H9 (cell line): Measurements from ENCODE around the gene CHRM4. TPM values are rescaled to one million over a fixed set of nuclear protein-coding genes. Genes with fewer than 3 reads are reported as not detected.

ENCODE experiments used
- DNase-seq: peaks from one replicate; pipeline ENCODE4 v3.0.0-alpha.2; 2017
- H2AFZ ChIP-seq: one replicate; pipeline ENCODE4 v1.6.1; 2013; ENCODE audit warnings: mild to moderate bottlenecking, low read length, control low read depth, moderate library complexity
- H2AK5ac ChIP-seq: 2 replicates; pipeline ENCODE4 v1.6.1; 2013; ENCODE audit warnings: low read length, control low read depth, mixed read lengths; ENCODE audit not compliant: insufficient read length
- H2BK120ac ChIP-seq: one replicate; pipeline ENCODE4 v1.6.1; 2013; ENCODE audit warnings: low read depth, mild to moderate bottlenecking, low read length, control low read depth, inconsistent platforms; ENCODE audit not compliant: poor library complexity, severe bottlenecking
- H2BK12ac ChIP-seq: 2 replicates; pipeline ENCODE4 v1.6.1; 2013; ENCODE audit warnings: low read length, control low read depth, mixed read lengths, low read depth; ENCODE audit not compliant: insufficient read length
- H2BK15ac ChIP-seq: 2 replicates; pipeline ENCODE4 v1.6.1; 2013; ENCODE audit warnings: low read depth, low read length, control low read depth
- H2BK20ac ChIP-seq: one replicate; pipeline ENCODE4 v1.6.1; 2013; ENCODE audit warnings: low read depth, mild to moderate bottlenecking, low read length, control low read depth, inconsistent platforms; ENCODE audit not compliant: poor library complexity, severe bottlenecking
- H2BK5ac ChIP-seq: 2 replicates; pipeline ENCODE4 v1.6.1; 2013; ENCODE audit warnings: low read length, control low read depth, mixed read lengths; ENCODE audit not compliant: insufficient read length
- H3K14ac ChIP-seq: 2 replicates; pipeline ENCODE4 v1.6.1; 2013; ENCODE audit warnings: low read length, control low read depth; ENCODE audit not compliant: insufficient read depth
- H3K18ac ChIP-seq: 2 replicates; pipeline ENCODE4 v1.6.1; 2013; ENCODE audit warnings: low read depth, mild to moderate bottlenecking, mixed read lengths, low read length, control low read depth; ENCODE audit not compliant: insufficient read length
- H3K23ac ChIP-seq: 2 replicates; pipeline ENCODE4 v1.6.1; 2013; ENCODE audit warnings: low read length, control low read depth, mixed read lengths, low read depth; ENCODE audit not compliant: insufficient read length
- H3K23me2 ChIP-seq: 2 replicates; pipeline ENCODE4 v1.6.1; 2013; ENCODE audit warnings: low read depth, mild to moderate bottlenecking, mixed read lengths, low read length, control low read depth; ENCODE audit not compliant: insufficient read length, poor library complexity, severe bottlenecking
- H3K27ac ChIP-seq: 2 replicates; pipeline ENCODE4 v1.5.1; 2013; ENCODE audit warnings: low read length, control low read depth, mixed read lengths, low read depth; ENCODE audit not compliant: insufficient read length
- H3K27me3 ChIP-seq: 2 replicates; pipeline ENCODE4 v1.6.1; 2013; ENCODE audit warnings: low read length, control low read depth, inconsistent platforms; ENCODE audit not compliant: insufficient read depth
- H3K4ac ChIP-seq: 2 replicates; pipeline ENCODE4 v1.6.1; 2013; ENCODE audit warnings: low read depth, mild to moderate bottlenecking, control low read depth, inconsistent platforms, low read length, moderate library complexity
- H3K4me1 ChIP-seq: 2 replicates; pipeline ENCODE4 v1.6.1; 2013; ENCODE audit warnings: low read length, control low read depth, inconsistent platforms; ENCODE audit not compliant: insufficient read depth
- H3K4me2 ChIP-seq: 2 replicates; pipeline ENCODE4 v1.6.1; 2013; ENCODE audit warnings: low read length, control low read depth, mixed read lengths; ENCODE audit not compliant: insufficient read length, insufficient read depth
- H3K56ac ChIP-seq: 2 replicates; pipeline ENCODE4 v1.6.1; 2013; ENCODE audit warnings: low read depth, mild to moderate bottlenecking, mixed read lengths, low read length, control low read depth; ENCODE audit not compliant: insufficient read length
- H3K79me1 ChIP-seq: 2 replicates; pipeline ENCODE4 v1.6.1; 2013; ENCODE audit warnings: low read depth, mild to moderate bottlenecking, moderate library complexity, low read length, control low read depth, inconsistent platforms; ENCODE audit not compliant: insufficient read depth, poor library complexity, severe bottlenecking
- H3K79me2 ChIP-seq: 2 replicates; pipeline ENCODE4 v1.6.1; 2013; ENCODE audit warnings: low read length, control low read depth, inconsistent platforms; ENCODE audit not compliant: insufficient read depth
- H3K9ac ChIP-seq: 2 replicates; pipeline ENCODE4 v1.6.1; 2013; ENCODE audit warnings: low read length, control low read depth, mixed read lengths; ENCODE audit not compliant: insufficient read length; ENCODE audit errors: extremely low read depth
- H3K9me3 ChIP-seq: one replicate; pipeline ENCODE4 v1.6.1; 2013; ENCODE audit warnings: low read depth, low read length, inconsistent platforms; ENCODE audit not compliant: control insufficient read depth
- H3T11ph ChIP-seq: one replicate; pipeline ENCODE4 v1.6.1; 2013; ENCODE audit warnings: mild to moderate bottlenecking, low read length, control low read depth, inconsistent platforms
- H4K20me1 ChIP-seq: one replicate; pipeline ENCODE4 v1.6.1; 2013; ENCODE audit not compliant: control insufficient read depth, insufficient read length, insufficient read depth
- H4K5ac ChIP-seq: 2 replicates; pipeline ENCODE4 v1.6.1; 2013; ENCODE audit warnings: low read depth, mild to moderate bottlenecking, mixed read lengths, low read length, control low read depth; ENCODE audit not compliant: insufficient read length
- H4K8ac ChIP-seq: replicated peaks from 2 replicates; pipeline ENCODE4 v1.6.1; 2013; ENCODE audit warnings: low read length, control low read depth, mixed read lengths, low read depth; ENCODE audit not compliant: insufficient read length
- H4K91ac ChIP-seq: 2 replicates; pipeline ENCODE4 v1.6.1; 2013; ENCODE audit warnings: low read depth, mild to moderate bottlenecking, moderate library complexity, mixed read lengths, low read length, control low read depth; ENCODE audit not compliant: insufficient read length
- H3K27ac Mint-ChIP-seq, 3 experiments: 2 replicates in 2 of 3; 3 replicates in 1 of 3; pipeline ENCODE4 v1.8.0; 2020 to 2021; ENCODE audit warnings: mixed read lengths in 3 of 3, mild to moderate bottlenecking in 1 of 3, moderate library complexity in 1 of 3
- H3K27me3 Mint-ChIP-seq: 2 replicates; pipeline ENCODE4 v1.8.0; 2021; ENCODE audit warnings: low read depth, mild to moderate bottlenecking, moderate library complexity, mixed read lengths
- H3K36me3 Mint-ChIP-seq, 3 experiments: 2 replicates in 2 of 3; 3 replicates in 1 of 3; pipeline ENCODE4 v1.8.0; 2020 to 2021; ENCODE audit warnings: low read depth in 3 of 3, mixed read lengths in 3 of 3; ENCODE audit not compliant: insufficient read depth in 1 of 3
- H3K4me1 Mint-ChIP-seq, 2 experiments: 2 replicates each; pipeline ENCODE4 v1.8.0; 2020; ENCODE audit warnings: mixed read lengths in 2 of 2
- H3K4me3 Mint-ChIP-seq, 2 experiments: 2 replicates in 1 of 2; 3 replicates in 1 of 2; pipeline ENCODE4 v1.8.0; 2020 to 2021; ENCODE audit warnings: mild to moderate bottlenecking in 2 of 2, mixed read lengths in 2 of 2, moderate library complexity in 1 of 2
- H3K9me3 Mint-ChIP-seq, 2 experiments: 2 replicates in 1 of 2; 3 replicates in 1 of 2; pipeline ENCODE4 v1.8.0; 2020; ENCODE audit warnings: mild to moderate bottlenecking in 2 of 2, mixed read lengths in 2 of 2, moderate library complexity in 1 of 2
- WGBS: extraction: QIAGEN DNeasy Blood & Tissue Kit; methylation state at CpG from one replicate; pipeline ENCODE4 v1.1.7; 2013; ENCODE audit warnings: missing lambda C conversion rate, low lambda C conversion rate, mixed read lengths; ENCODE audit not compliant: insufficient read length; ENCODE audit errors: extremely low coverage; 5-methylcytosine and 5-hydroxymethylcytosine counted together
- total RNA-seq: library from RNA; stranded (reverse); gene quantifications from 2 replicates; pipeline ENCODE4 v1.2.1, GENCODE V29; 2021
- TF ChIP-seq, protein P1 (sequence below): fragments of 200-600 bp; sonication (generic); conservative IDR thresholded peaks from 3 replicates; pipeline ENCODE4 v1.8.0; 2021; ENCODE audit warnings: antibody characterized with exemption, mild to moderate bottlenecking

The CHRM4 gene
- total RNA-seq, 1 experiment from 2014 or later = 1.0 TPM

GRCh38 chr11:46427364-46427763 lies 35.8 kb upstream of the CHRM4 start:
- no peak overlapping the region for H2BK15ac ChIP-seq
- H2AK5ac ChIP-seq = no peak overlapping the region
- DNase-seq = peak; percentile 66
- no peak overlapping the region for H3K56ac ChIP-seq
- no peak overlapping the region for H3K4me2 ChIP-seq
- H2AFZ ChIP-seq = no peak overlapping the region
- no peak overlapping the region for H3K9ac ChIP-seq
- H4K20me1 ChIP-seq = no peaks in the 10 kb centered on the region
- no peak overlapping the region for H2BK5ac ChIP-seq
- H2BK120ac ChIP-seq = no peak overlapping the region
- Mint-ChIP-seq H3K4me3 (no peak overlapping the region), H3K27ac (peak overlapping the region; percentile 9 to 69 (median 46); a peak in 5 of 7 replicates), H3K4me1 (peaks cover 20 to 32% of the 10 kb centered on the region in 2 experiments), H3K27me3 (no peaks in the 10 kb centered on the region; the same call in 1 of the 2 replicates), H3K36me3 (peaks cover 4 to 37% (median 10%) of the 10 kb centered on the region in 3 experiments; a peak in 6 of 7 replicates), H3K9me3 (no peaks in the 10 kb centered on the region)
- H3K23me2 ChIP-seq = no peaks in the 10 kb centered on the region
- H2BK20ac ChIP-seq = no peak overlapping the region
- no peak overlapping the region for H4K8ac ChIP-seq
- H4K5ac ChIP-seq = no peak overlapping the region
- H3K27me3 ChIP-seq = no peaks in the 10 kb centered on the region
- no peak overlapping the region for H3K18ac ChIP-seq
- H3K9me3 ChIP-seq = no peaks in the 10 kb centered on the region
- no peaks in the 10 kb centered on the region for H3K79me1 ChIP-seq
- H3K14ac ChIP-seq = no peak overlapping the region
- H3T11ph ChIP-seq = no peak overlapping the region
- WGBS = no CpG with 5 or more reads among the region's 9 CpGs
- TF ChIP-seq, protein P1, sequence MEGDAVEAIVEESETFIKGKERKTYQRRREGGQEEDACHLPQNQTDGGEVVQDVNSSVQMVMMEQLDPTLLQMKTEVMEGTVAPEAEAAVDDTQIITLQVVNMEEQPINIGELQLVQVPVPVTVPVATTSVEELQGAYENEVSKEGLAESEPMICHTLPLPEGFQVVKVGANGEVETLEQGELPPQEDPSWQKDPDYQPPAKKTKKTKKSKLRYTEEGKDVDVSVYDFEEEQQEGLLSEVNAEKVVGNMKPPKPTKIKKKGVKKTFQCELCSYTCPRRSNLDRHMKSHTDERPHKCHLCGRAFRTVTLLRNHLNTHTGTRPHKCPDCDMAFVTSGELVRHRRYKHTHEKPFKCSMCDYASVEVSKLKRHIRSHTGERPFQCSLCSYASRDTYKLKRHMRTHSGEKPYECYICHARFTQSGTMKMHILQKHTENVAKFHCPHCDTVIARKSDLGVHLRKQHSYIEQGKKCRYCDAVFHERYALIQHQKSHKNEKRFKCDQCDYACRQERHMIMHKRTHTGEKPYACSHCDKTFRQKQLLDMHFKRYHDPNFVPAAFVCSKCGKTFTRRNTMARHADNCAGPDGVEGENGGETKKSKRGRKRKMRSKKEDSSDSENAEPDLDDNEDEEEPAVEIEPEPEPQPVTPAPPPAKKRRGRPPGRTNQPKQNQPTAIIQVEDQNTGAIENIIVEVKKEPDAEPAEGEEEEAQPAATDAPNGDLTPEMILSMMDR = no peak
- H3K79me2 ChIP-seq = no peaks in the 10 kb centered on the region
- H3K27ac ChIP-seq = no peak overlapping the region
- no peak overlapping the region for H2BK12ac ChIP-seq
- no peak overlapping the region for H4K91ac ChIP-seq
- no peak overlapping the region for H3K4ac ChIP-seq
- no peaks in the 10 kb centered on the region for H3K4me1 ChIP-seq
- no peak overlapping the region for H3K23ac ChIP-seq
